ENCODE data around the gene TBRG1. TPM values are rescaled to one million over a fixed set of nuclear protein-coding genes. Genes with fewer than 3 reads are reported as not detected.

TBRG1 gene
- total and polyA plus RNA-seq, 4 donors, result 13.4 to 32.4 (median 16.5) TPM

- no peak within 1 kb of the TSS for H3K27ac ChIP-seq (ENCODE audit: low read depth in 1 of 2, low read length in 2 of 2)
- no peak within 1 kb of the TSS for H3K4me3 ChIP-seq (ENCODE audit: low read depth in 1 of 3, low read length in 3 of 3)
- H3K9ac ChIP-seq (ENCODE audit: low read depth in 1 of 2, low read length in 2 of 2), result no peak within 1 kb of the TSS
- WGBS, result 85% methylated on average over 5 of the region's 5 CpGs
- no peaks in the 10 kb centered on the region for H3K27me3 ChIP-seq (ENCODE audit: control insufficient read depth in 4 of 4, insufficient read depth in 4 of 4, low read length in 3 of 4)
- no peaks in the 10 kb centered on the region for H3K4me1 ChIP-seq (ENCODE audit: control insufficient read depth in 4 of 4, insufficient read depth in 4 of 4, low read length in 3 of 4)
- no peak for DNase-seq (ENCODE audit: low spot score)
- H3K9me3 ChIP-seq (ENCODE audit: control insufficient read depth in 4 of 4, low read length in 3 of 4), result no peaks in the 10 kb centered on the region
- no peaks in the 10 kb centered on the region for H3K36me3 ChIP-seq (ENCODE audit: control insufficient read depth in 4 of 4, insufficient read depth in 3 of 4, low read depth in 1 of 4, low read length in 3 of 4)
- TF ChIP-seq ZBTB33 (IDR thresholded peaks at IDR 0.05), result no peak
- TF ChIP-seq JUND (IDR thresholded peaks at IDR 0.05), result no peak
- TF ChIP-seq EGR1 (IDR thresholded peaks at IDR 0.05; ENCODE audit: low read depth in 2 of 2), result no peak
Measured at GRCh38 chr11:124611064-124611463, 11.6 kb upstream of the TBRG1 start, which contains the start of gene PANX3. Gene PANX3, plus strand, starts transcription at chr11:124611428. Its CDS starts 129 bp downstream, at chr11:124611557.

GRCh38 chr11:124612045-124612444 is 10.6 kb upstream of the TBRG1 start:
- no peak for DNase-seq (ENCODE audit: low spot score)
- Histone ChIP-seq H3K36me3 (ENCODE audit: control insufficient read depth in 4 of 4, insufficient read depth in 3 of 4, low read depth in 1 of 4, low read length in 3 of 4) (no peaks in the 10 kb centered on the region), H3K27ac (ENCODE audit: low read depth in 1 of 2, low read length in 2 of 2) (no peak overlapping the region), H3K4me1 (ENCODE audit: control insufficient read depth in 4 of 4, insufficient read depth in 4 of 4, low read length in 3 of 4) (no peaks in the 10 kb centered on the region), H3K4me3 (ENCODE audit: low read depth in 1 of 3, low read length in 3 of 3) (no peak overlapping the region), H3K9ac (ENCODE audit: low read depth in 1 of 2, low read length in 2 of 2) (no peak overlapping the region), H3K27me3 (ENCODE audit: control insufficient read depth in 4 of 4, insufficient read depth in 4 of 4, low read length in 3 of 4) (no peaks in the 10 kb centered on the region), H3K9me3 (ENCODE audit: control insufficient read depth in 4 of 4, low read length in 3 of 4) (no peaks in the 10 kb centered on the region)
- 56% methylated on average over 3 of the region's 3 CpGs for WGBS
- no peak for TF ChIP-seq ATF3 (IDR thresholded peaks at IDR 0.05)
- no peak for TF ChIP-seq ZBTB33 (IDR thresholded peaks at IDR 0.05)
- no peak for TF ChIP-seq REST (IDR thresholded peaks at IDR 0.05)
- no peak for TF ChIP-seq FOXA1 (IDR thresholded peaks at IDR 0.05)
- no peak for TF ChIP-seq EGR1 (IDR thresholded peaks at IDR 0.05; ENCODE audit: low read depth in 2 of 2)
- no peak for TF ChIP-seq CTCF (IDR thresholded peaks at IDR 0.05; ENCODE audit: low read depth, low read length, missing input control)
- TF ChIP-seq NR2F2 (IDR thresholded peaks at IDR 0.05), result no peak
- no peak for TF ChIP-seq YY1 (IDR thresholded peaks at IDR 0.05)
- no peak for TF ChIP-seq GABPA (IDR thresholded peaks at IDR 0.05 in 1 of 2, conservative IDR thresholded peaks at IDR 0.05 in 1 of 2)
- no peak for TF ChIP-seq JUND (IDR thresholded peaks at IDR 0.05)
